Measurements from ENCODE around the gene LY6G6D.

Gene LY6G6D, protein sequence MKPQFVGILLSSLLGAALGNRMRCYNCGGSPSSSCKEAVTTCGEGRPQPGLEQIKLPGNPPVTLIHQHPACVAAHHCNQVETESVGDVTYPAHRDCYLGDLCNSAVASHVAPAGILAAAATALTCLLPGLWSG

DNA sequence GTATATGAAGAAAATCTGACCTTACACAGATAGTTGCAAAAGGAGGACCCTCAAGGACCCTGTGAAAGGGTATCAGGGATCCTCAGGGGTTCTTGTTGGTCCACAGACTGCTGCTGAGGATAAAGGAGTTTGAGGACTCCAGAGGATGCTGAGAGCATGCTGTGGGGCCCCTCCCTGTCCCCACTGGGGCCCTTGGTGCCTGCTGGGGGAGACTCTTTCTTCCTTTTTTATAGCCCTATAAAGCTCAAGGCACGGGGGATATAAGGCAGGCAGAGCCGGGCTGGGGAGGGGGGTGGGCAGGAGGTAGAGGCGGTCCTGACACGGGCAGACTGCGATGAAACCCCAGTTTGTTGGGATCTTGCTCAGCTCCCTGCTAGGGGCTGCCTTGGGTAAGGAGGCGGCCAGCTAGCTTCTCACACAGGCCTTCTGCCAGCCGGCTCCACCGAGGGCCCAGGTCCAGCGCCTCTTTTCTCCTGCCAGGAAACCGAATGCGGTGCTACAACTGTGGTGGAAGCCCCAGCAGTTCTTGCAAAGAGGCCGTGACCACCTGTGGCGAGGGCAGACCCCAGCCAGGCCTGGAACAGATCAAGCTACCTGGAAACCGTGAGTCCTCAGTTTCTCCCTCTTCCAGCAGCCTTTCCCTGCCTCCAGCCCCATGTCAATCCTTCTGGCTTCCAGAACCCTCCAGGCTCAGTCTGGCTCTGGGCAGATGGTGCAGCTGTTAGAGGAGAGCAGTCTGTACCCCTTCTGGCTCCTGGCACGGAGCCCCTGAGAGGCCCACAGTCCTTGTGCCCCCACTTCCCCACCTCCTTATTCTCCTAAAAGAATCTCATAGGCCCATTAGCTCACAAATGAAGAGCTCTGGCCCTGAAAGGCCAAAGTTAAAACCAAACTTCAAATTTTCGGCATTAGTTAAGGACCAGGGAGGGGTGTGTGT lies at the start of gene LY6G6D:
Gene LY6G6D (plus strand): TSS at position 327 of the 937 bp plus-strand sequence. CDS start 8 bp downstream, at position 335.
- no peak for DNase-seq

- DNase-seq, result peak; percentile 98
These were observed 49.4 kb upstream of the LY6G6D start, which contains the start of gene CSNK2B for GRCh38 chr6:31665501-31666336. CSNK2B (plus strand) TSS chr6:31666080; CDS start chr6:31666832, 752 bp downstream.

DNA sequence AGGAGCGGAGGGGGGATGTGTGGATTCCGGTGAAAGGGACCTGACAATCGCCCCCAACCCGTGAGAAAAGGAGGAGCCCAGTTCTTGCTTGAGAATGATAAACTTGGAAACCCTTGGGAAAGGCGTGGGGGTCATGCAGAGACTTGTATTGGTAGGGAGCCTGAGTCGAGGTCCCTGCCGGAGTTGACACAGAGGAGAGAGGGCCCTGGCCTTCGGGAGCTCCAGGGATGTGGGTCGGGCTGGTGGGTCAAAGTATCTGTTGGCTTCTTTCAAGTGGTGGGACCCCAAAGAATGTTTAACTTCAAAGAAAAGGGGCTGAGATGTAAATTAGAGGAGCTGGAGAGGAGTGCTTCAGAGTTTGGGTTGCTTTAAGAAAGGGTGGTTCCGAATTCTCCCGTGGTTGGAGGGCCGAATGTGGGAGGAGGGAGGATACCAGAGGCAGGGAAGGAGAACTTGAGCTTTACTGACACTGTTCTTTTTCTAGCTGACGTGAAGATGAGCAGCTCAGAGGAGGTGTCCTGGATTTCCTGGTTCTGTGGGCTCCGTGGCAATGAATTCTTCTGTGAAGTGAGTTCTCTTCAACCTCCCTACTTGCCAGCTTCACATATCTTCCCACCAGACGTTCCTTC lies 48.7 kb upstream of the LY6G6D start:
- peak; percentile 67 to 75 for DNase-seq

DNA sequence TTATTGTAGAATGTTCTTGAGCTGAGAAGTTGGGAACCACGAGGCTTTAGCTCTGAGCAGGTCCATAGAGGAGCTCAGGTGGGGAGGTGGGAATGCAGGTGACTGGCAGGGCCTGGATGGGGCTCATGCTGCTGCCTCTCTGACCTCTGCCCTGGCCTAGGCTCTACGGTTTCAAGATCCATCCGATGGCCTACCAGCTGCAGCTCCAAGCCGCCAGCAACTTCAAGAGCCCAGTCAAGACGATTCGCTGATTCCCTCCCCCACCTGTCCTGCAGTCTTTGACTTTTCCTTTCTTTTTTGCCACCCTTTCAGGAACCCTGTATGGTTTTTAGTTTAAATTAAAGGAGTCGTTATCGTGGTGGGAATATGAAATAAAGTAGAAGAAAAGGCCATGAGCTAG lies 45.5 kb upstream of the LY6G6D start, which contains the start of gene LY6G5B:
Gene LY6G5B (plus strand): TSS at position 301 of the 400 bp plus-strand sequence. CDS start 975 bp downstream, outside the sequence.
- no peak for DNase-seq

DNA sequence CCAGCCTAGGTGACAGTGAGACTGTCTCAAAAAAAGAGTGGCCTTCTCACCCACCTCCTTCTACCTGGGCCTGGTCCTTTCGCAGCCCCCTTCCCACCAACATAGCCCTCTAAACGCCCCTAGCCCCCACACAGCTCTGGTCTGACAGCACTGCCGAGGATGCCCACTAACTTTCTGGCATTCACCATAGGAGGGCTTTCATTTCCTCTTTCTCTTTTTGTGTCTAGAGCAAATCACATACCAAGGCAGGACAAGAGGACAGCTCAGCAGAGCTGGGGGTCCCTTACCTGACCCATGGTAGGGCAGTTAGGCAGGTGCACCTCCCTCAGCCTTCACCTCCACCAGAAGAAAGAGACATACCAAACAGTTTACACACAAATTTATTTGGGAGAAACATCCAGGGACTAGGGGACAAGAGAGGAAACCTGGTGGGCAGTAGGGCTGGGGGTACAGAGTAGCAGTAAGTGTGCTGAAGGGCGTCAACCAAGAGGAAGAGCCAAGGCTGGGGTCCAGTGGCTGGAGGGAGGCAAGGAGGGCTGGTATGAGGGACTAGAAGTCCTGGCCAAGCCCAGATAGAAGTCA lies 38.7 kb upstream of the LY6G6D start:
- DNase-seq, result no peak

- DNase-seq, result no peak
These were observed 38.2 kb upstream of the LY6G6D start for GRCh38 chr6:31676904-31677303.

DNA sequence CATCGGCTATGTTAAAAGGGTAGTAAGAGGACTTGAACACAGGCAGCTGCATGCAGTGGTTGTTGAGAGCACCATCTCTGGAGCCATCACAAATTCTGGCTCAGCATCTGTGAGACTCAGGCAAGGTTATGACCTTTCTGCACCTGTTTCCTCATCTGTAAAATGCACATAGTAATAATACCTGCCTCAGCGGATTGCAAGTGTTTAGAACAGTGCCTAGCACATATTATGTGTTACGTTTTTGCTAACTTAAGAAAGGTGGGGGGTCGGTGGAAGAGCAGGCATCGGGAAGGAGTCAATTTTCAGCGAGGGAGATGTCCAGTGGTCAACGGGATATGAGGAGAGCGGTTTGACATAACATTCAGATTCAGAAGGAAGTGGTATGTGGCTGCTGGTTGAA lies 37.2 kb upstream of the LY6G6D start:
- DNase-seq, result no peak

GRCh38 chr6:31680226-31681134 lies 34.7 kb upstream of the LY6G6D start, which contains the start of gene LY6G5C:
LY6G5C (minus strand) TSS chr6:31681067; CDS start chr6:31680373, 694 bp downstream.
- DNase-seq, result peak; percentile 50 to 73

DNA sequence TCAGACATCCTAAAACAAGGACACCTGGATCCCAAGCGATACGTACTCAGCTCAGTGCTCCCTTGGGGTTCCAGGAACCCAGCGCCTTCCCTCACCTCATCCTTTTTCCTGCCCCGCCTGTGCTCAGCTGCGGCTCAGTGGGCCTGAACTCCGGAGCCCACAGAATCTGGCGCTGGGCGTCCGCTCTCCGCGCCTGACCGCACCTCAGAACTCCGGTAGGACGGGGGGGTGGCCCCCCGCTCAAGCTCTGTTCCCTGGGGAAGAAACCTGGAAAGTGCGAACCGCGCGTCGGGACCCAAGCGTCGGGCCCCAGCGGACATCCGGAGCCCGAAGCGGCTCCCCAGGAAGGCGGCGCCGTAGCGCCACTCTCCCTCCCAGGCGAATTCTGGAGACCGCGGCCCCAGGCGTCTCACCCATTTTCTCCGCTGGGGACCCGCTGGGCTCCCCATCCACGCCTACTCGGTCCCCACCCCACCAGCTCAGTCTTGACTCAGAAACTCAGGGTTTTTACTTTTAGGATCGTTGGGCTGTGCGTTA lies 33.9 kb upstream of the LY6G6D start:
- DNase-seq, result peak in 1 of 2 donors; percentile 54

- DNase-seq, result no peak
These were observed 31.6 kb upstream of the LY6G6D start for GRCh38 chr6:31683591-31683990.

DNA sequence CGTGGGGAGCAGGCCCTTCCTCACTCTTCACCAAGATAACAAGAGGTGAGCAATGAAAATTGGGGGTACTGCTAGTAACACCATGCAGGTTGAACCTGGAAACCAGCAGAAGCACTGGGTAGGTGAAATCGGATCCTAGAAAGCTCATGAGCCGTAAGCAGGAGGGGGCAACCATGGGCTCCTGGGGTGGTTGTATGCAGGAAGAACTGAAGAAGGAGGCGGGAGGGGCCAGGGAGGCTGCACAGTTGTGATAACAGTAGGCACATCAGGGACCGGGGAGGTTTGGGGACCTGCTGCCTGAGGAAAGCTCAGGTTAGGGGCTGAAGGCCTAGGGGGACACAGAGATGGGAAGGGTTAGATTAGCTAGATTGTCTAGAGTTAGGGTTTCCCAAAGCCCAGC lies 28.7 kb upstream of the LY6G6D start:
- no peak for DNase-seq

- DNase-seq, result no peak
These were observed 27.8 kb upstream of the LY6G6D start for GRCh38 chr6:31687321-31687720.

DNA sequence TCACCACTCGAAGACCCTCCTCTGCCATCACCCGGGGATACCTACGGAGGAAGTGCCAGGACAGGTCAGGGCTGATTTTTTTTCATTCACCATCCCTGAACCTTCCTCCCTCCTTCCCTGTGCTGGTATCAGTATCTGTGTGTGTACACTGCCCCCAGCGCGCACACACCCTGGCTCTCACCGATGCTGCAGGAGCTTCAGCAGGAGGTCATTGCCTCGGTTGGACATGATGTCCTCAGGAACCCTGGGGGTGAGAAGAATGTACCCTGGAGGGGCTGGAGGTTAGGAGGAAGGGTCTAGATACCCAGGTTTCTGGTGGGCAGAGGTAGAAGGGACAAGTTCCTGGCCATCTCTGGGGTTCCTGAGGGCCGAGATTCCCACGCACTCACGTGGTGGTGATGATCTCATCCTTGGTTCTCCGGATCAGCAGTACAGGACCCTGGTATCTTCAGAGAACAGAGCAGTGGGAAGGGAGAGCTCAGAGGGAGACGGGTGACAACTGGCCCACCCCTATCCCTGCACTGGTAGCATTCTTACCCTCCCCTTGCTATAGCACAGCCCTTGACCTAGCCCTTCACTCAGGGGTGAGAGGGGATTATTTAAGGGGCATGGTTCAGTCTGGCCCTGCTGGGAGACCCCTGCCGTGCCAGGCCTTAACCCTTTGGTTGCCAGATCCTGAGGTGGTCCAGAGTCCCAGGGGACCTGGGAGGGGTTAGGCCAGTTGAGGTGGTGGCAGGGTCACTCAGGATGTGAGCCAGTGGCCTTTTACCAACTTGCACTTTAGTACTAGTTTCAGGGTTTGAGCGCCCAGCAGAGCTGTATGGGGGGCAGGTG lies 27.1 kb upstream of the LY6G6D start:
- DNase-seq, result no peak

DNA sequence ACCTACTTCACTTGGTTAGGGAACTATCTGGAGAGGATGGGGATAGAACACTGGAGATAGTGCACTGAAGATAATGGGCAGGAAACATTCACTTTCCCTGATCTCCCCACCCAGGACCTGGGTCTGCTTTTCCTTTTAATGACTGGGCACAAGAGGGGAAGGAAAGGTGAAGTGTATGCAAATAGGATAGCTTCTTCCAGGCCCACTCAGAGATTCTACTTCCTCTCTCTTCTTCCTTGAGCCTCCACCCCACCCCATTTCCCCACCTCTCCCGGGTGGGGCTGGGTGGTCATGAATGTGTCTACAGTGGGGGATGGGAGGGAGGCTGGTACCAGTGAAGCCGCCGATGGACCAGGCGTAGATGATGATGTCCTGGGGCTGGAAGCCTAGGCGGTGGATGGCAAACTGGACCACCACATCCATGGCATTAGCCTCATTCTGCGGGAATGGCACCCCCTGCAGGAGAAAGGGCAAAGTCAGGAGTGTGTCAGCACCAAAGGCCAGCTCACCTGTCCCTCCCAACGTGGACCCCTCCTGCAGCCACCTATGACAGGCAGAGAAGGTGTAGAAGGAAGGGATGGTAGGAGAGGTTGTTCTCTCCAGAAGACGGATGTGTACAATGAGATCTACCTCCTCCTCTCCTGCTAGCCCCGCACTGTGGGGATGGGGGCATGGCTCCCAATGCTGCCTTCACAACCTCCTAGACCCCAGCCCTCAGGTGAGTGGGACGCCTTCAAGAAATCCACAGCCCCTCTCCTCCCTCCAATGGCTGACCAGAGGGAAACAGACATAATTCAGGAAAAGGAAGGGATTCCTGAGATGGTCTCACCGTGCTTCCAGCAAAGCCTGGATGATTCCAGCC lies 25.7 kb upstream of the LY6G6D start:
- DNase-seq, result no peak

GRCh38 chr6:31690231-31691077 lies 24.7 kb upstream of the LY6G6D start:
- peak in 1 of 2 donors; percentile 50 for DNase-seq

GRCh38 chr6:31691078-31691463 lies 24.1 kb upstream of the LY6G6D start:
- no peak for DNase-seq

DNA sequence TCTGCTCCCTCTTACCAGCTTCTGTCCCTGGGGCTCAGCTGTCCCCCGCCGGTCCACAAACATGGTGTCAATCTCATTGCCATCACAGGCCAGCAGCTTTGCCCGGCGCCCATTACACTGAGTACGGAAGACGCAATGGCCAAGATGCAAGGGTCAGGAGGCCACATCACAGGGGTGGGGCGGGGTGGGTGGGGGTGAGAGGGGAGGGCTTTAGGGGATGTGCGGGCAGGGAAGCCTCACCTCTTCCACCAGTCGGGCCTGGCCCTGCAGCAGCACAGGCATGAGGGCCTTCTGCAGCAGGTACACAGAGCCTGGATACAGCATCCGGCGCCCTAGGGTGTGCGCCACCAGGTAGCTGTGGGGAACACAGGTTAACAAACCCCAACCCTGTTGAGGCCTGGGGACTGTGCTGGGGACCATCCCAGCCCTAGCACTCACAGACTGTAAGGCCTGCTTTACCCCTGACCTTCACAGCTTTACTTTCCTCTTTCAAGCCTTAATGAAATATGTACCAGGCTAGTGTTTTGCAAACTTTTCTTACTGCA lies 23.5 kb upstream of the LY6G6D start:
- no peak for DNase-seq

All from inflammatory macrophage treated with lipopolysaccharide for 1 hour (primary cell).